Peyer's patch (tissue), 4 donors: ENCODE data around the gene TBC1D17. TPM values are rescaled to one million over a fixed set of nuclear protein-coding genes. Genes with fewer than 3 reads are reported as not detected.

Experiments used
- DNase-seq, 3 donors: peaks; one replicate each; pipeline ENCODE4 v3.0.0-alpha.2; 2017 to 2019
- H3K27ac ChIP-seq, 4 donors: fragments of 200-600 bp; sonication (generic); one replicate each; pipeline ENCODE4 v1.5.1; 2016 to 2019
- H3K27me3 ChIP-seq, 2 donors: fragments of 200-600 bp; sonication (generic); one replicate each; pipeline ENCODE4 v1.5.1; 2019
- H3K36me3 ChIP-seq, 3 donors: fragments of 200-600 bp; sonication (generic); one replicate each; pipeline ENCODE4 v1.5.1; 2016 to 2019
- H3K4me1 ChIP-seq, 4 donors: fragments of 200-600 bp; sonication (generic); one replicate each; pipeline ENCODE4 v1.5.1; 2016 to 2019
- H3K4me3 ChIP-seq, 4 donors: fragments of 200-600 bp; sonication (generic); 1 replicate in 3 of 4; 2 replicates in 1 of 4; pipeline ENCODE4 v1.5.1; 2016 to 2019; ENCODE audit warnings: mild to moderate bottlenecking in 1 of 4
- H3K9me3 ChIP-seq, 4 donors: fragments of 200-600 bp; sonication (generic); one replicate each; pipeline ENCODE4 v1.5.1; 2016 to 2019; ENCODE audit warnings: mild to moderate bottlenecking in 1 of 4
- CTCF ChIP-seq, 6 experiments: fragments of 450-650 bp in 4 of 6; fragments of 200-600 bp in 2 of 6; sonication (generic) in 1 of 6; IDR thresholded peaks; one replicate each; pipeline ENCODE4 v1.5.1; 2017 to 2019; ENCODE audit warnings: antibody characterized with exemption in 6 of 6, mild to moderate bottlenecking in 3 of 6, moderate library complexity in 1 of 6
- POLR2A ChIP-seq, 2 donors: fragments of 450-650 bp; IDR thresholded peaks; one replicate each; pipeline ENCODE4 v1.5.1; 2017; ENCODE audit warnings: antibody characterized with exemption in 2 of 2, mild to moderate bottlenecking in 2 of 2, moderate library complexity in 2 of 2
- total RNA-seq, 4 donors: library from RNA; depleted of rRNA; stranded (reverse); fragments of >200 nt; gene quantifications; one replicate each; pipeline ENCODE4 v1.1.0, GENCODE V29; 2016

TBC1D17 gene
- total RNA-seq, 4 donors from 2014 or later = 22.8 to 83.3 (median 62.1) TPM

DNA sequence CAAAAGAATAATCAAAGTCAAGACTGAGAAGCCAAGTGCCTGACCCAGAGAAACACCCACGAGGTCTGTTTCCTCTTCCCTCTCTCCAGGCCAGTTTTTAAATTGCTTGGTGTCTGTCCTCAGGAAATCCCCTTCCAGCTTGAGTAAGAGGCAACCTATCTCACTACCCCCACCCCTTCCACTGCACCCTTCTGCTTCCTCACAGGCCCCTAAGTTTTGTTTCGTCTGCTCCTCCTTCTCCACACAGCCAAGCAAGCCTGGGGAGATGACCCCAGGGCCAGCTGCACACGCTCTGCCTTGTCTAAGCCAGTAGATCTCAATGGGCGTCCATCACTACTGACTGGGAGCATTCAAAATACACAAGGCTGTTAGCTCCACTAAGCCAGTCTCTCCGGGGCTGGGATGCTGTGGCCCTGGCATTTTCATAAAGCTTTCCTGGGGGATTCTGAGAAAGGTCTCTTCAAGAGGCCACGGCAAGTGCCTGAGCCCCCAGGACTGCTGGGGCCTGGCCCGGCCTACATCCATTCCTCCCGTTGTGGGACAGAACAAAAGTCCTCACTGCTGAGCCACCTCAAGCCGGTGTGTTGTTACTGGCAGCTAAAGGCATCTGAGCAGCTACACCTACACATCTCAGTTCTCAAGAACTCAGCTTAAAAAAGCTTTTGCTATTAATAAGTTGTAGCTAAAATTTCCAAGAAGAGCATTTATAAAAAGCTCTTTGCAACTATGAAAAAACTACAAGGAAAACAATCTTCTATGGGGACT, 34.1 kb downstream of the TBC1D17 start:
- H3K36me3 ChIP-seq = peaks cover 0 to 55% (median 0%) of the 10 kb centered on the region in 3 donors
- H3K27ac ChIP-seq = peak overlapping the region in 1 of 4 donors; percentile 53
- DNase-seq = no peak

DNA sequence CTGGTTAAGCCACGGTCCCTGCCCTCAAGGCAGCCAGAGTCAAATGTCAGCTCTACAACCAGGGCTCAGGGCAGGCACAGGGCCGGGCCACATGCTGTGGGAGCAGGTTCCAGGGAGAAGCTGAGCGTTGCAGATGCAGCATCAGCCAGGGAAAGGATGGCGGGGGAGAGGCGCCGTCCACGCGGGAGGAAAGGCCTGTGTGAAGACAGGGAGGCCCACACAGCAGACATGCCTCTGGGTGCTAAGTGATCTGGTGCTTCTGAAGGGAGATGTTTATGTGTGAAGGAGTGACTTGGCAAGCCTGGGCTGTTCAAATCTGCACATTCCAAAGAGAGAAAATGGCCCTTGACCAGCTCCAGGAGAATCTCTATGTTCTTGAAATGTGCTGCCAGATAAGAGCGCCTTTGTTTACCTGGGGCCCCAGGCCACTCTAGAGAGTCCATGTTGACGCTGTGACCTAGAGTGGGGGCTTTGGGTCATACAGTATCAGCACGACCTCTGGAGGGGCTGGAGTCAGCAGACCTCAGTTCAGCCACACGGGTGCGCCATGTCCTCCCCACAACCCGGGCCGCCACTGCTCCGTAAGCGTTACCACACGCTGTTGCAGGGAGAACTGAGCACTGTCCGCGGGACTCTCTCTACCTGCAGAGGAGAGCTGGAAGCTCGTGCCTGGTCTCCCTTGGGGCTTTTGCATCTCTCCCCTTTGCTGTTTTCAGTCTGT, 35.6 kb downstream of the TBC1D17 start:
- Histone ChIP-seq H3K27me3 (no peaks in the 10 kb centered on the region), H3K4me1 (peaks cover 0 to 5% (median 4%) of the 10 kb centered on the region in 4 donors), H3K36me3 (peaks cover 0 to 53% (median 0%) of the 10 kb centered on the region in 3 donors), H3K9me3 (no peaks in the 10 kb centered on the region), H3K27ac (no peak overlapping the region), H3K4me3 (no peak overlapping the region)
- DNase-seq = no peak
- TF ChIP-seq POLR2A (IDR thresholded peaks at IDR 0.05) (no peak), CTCF (IDR thresholded peaks at IDR 0.05) (no peak)

More for the DNA sequence above, 34.1 kb downstream of the TBC1D17 start:
- TF ChIP-seq POLR2A (IDR thresholded peaks at IDR 0.05) = no peak
- Histone ChIP-seq H3K27me3 (no peaks in the 10 kb centered on the region), H3K9me3 (no peaks in the 10 kb centered on the region), H3K4me1 (peaks cover 0 to 15% (median 5%) of the 10 kb centered on the region in 4 donors), H3K4me3 (no peak overlapping the region)

GRCh38 chr19:49913720-49914119, 36.2 kb downstream of the TBC1D17 start:
- Histone ChIP-seq H3K27me3 (no peaks in the 10 kb centered on the region), H3K27ac (no peak overlapping the region), H3K4me3 (no peak overlapping the region), H3K36me3 (peaks cover 0 to 52% (median 0%) of the 10 kb centered on the region in 3 donors), H3K4me1 (peaks cover 0 to 5% (median 4%) of the 10 kb centered on the region in 4 donors), H3K9me3 (no peaks in the 10 kb centered on the region)
- DNase-seq = no peak
- no peak for TF ChIP-seq POLR2A (IDR thresholded peaks at IDR 0.05)
- no peak for TF ChIP-seq CTCF (IDR thresholded peaks at IDR 0.05)

DNA sequence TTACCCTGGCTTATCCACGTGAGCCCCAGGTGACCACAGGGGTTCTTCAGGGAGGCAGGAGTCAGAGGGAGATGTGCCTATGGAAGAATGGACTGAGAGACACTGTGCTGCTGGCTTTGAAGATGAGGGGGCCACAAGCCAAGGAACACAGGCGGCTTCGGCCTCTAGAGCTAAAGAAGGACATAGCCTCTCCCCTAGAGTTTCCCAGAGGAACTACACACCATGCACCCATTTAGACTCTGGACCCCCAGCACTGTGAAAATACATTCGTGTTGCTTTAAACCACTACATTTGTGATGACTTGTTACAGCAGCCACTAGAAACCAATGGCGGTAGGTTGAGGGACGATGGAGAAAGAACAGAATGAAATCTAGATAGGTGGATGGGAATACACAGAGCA, 37.8 kb downstream of the TBC1D17 start:
- no peak for DNase-seq
- Histone ChIP-seq H3K4me3 (no peak overlapping the region), H3K4me1 (peaks cover 0 to 5% (median 4%) of the 10 kb centered on the region in 4 donors), H3K9me3 (no peaks in the 10 kb centered on the region), H3K27me3 (no peaks in the 10 kb centered on the region), H3K36me3 (peaks cover 0 to 44% (median 0%) of the 10 kb centered on the region in 3 donors), H3K27ac (no peak overlapping the region)
- no peak for TF ChIP-seq CTCF (IDR thresholded peaks at IDR 0.05)
- no peak for TF ChIP-seq POLR2A (IDR thresholded peaks at IDR 0.05)

DNA sequence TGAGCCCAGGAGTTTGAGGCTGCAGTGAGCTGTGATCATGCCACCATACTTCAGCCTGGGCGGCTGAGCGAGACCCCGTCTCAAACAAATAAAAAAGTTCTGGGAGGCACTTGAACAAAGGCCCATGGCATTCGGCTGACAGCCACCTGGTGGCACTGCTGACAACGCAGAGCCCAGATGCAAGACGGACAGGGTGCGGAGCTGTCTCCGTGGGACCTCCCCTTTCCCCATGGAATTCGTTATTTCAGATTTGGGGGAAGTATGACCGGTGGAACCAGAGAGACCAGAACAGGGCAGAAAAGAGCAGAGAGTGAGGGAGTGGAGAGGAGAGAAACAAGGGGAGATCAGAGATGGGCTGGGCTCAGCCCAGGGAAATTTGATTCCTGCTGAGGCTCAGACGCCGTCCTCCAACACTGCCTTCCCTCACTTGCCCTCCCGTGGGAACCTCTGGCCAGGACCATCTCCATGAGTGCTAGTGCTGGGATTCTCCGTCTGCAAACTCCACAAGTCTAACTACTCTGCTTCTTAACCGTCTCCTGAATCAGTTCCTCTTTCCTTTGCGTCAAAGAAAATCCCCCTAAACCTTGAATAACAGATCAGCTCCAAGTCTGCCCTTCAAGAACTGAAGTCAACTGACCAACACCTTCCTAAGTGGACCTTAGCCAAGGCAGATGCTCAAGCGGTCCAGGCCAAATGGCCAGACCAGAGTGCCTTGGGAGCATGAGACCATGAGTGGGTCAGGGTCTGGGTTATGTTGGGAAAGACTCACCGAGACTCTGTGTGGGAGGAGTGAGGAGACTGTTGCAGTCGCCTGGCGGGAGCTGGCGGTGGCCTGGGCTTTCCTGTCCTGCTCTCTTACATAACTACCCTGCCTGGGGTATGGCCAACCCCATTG, 39.6 kb downstream of the TBC1D17 start:
- TF ChIP-seq POLR2A (IDR thresholded peaks at IDR 0.05) (no peak), CTCF (IDR thresholded peaks at IDR 0.05) (peak in 1 of 6 experiments; percentile 7)
- H3K4me1 ChIP-seq = peaks cover 0 to 3% (median 0%) of the 10 kb centered on the region in 4 donors
- no peaks in the 10 kb centered on the region for H3K27me3 ChIP-seq
- no peak overlapping the region for H3K4me3 ChIP-seq
- H3K36me3 ChIP-seq = peaks cover 0 to 56% (median 0%) of the 10 kb centered on the region in 3 donors
- no peak for DNase-seq
- peak overlapping the region in 1 of 4 donors; percentile 25 for H3K27ac ChIP-seq
- H3K9me3 ChIP-seq = no peaks in the 10 kb centered on the region
